ENCODE data around the gene NCKAP5. TPM values are rescaled to one million over a fixed set of nuclear protein-coding genes. Genes with fewer than 3 reads are reported as not detected.

NCKAP5 gene
- total and polyA plus RNA-seq, 2 donors (not counting 1 experiment from before 2014, with no cell fraction given) = not detected

- Histone ChIP-seq H3K9ac (ENCODE audit: low read length) (no peak overlapping the region), H3K4me2 (replicated peaks; ENCODE audit: low read depth, low read length, poor library complexity, severe bottlenecking) (no peak overlapping the region), H3K4me1 (ENCODE audit: control insufficient read depth in 2 of 2, insufficient read depth in 2 of 2, low read length in 2 of 2) (no peaks in the 10 kb centered on the region), H3K27ac (ENCODE audit: low read length in 2 of 2) (no peak overlapping the region), H3K36me3 (replicated peaks in 1 of 2; ENCODE audit: control extremely low read depth in 1 of 2, control insufficient read depth in 1 of 2, extremely low read depth in 1 of 2, insufficient read depth in 2 of 2, low read length in 1 of 2) (no peaks in the 10 kb centered on the region), H2AFZ (ENCODE audit: insufficient read depth, low read depth, low read length, poor library complexity, severe bottlenecking) (no peak overlapping the region), H4K20me1 (ENCODE audit: control insufficient read depth, insufficient read depth, low read length, poor library complexity, severe bottlenecking) (no peaks in the 10 kb centered on the region), H3K79me2 (ENCODE audit: control insufficient read depth, insufficient read depth, low read length) (no peaks in the 10 kb centered on the region), H3K9me3 (ENCODE audit: control extremely low read depth in 1 of 3, control insufficient read depth in 2 of 3, insufficient read depth in 1 of 3, low read length in 2 of 3) (peaks cover 0 to 14% (median 0%) of the 10 kb centered on the region in 3 donors), H3K4me3 (ENCODE audit: control extremely low read depth in 1 of 5, extremely low read depth in 1 of 5, insufficient read depth in 1 of 5, low read depth in 2 of 5, low read length in 4 of 5) (no peak overlapping the region), H3K27me3 (replicated peaks in 1 of 4; ENCODE audit: control extremely low read depth in 1 of 4, control insufficient read depth in 3 of 4, insufficient read depth in 4 of 4, low read length in 3 of 4) (no peaks in the 10 kb centered on the region)
- Mint-ChIP-seq H3K27me3 (no peaks in the 10 kb centered on the region), H3K4me3 (no peak overlapping the region), H3K27ac (no peak overlapping the region), H3K4me1 (no peaks in the 10 kb centered on the region), H3K9me3 (ENCODE audit: insufficient read depth) (no peaks in the 10 kb centered on the region)
- 80% methylated on average over 2 of the region's 2 CpGs for WGBS (ENCODE audit: insufficient coverage)
- POLR2A ChIA-PET = no interaction called here
- intact Hi-C loops (cut with micrococcal nuclease) = no loop called here
- DNase-seq (no peak), ATAC-seq (ENCODE audit: low read depth) (no peak)
- CTCF ChIA-PET = no interaction called here
- TF ChIP-seq CTCF (IDR thresholded peaks at IDR 0.05) = no peak
- no peak for TF ChIP-seq EZH2 (IDR thresholded peaks at IDR 0.05; ENCODE audit: borderline replicate concordance, insufficient read depth, low read depth, low read length, poor library complexity, severe bottlenecking)
These were observed 752.7 kb downstream of the NCKAP5 start for GRCh38 chr2:132815516-132815915.

GRCh38 chr2:132814651-132815050 is 753.6 kb downstream of the NCKAP5 start:
- Histone ChIP-seq H3K27me3 (replicated peaks in 1 of 4; ENCODE audit: control extremely low read depth in 1 of 4, control insufficient read depth in 3 of 4, insufficient read depth in 4 of 4, low read length in 3 of 4) (no peaks in the 10 kb centered on the region), H3K27ac (ENCODE audit: low read length in 2 of 2) (no peak overlapping the region), H3K4me1 (ENCODE audit: control insufficient read depth in 2 of 2, insufficient read depth in 2 of 2, low read length in 2 of 2) (no peaks in the 10 kb centered on the region), H3K9me3 (ENCODE audit: control extremely low read depth in 1 of 3, control insufficient read depth in 2 of 3, insufficient read depth in 1 of 3, low read length in 2 of 3) (peaks cover 0 to 14% (median 0%) of the 10 kb centered on the region in 3 donors), H3K36me3 (replicated peaks in 1 of 2; ENCODE audit: control extremely low read depth in 1 of 2, control insufficient read depth in 1 of 2, extremely low read depth in 1 of 2, insufficient read depth in 2 of 2, low read length in 1 of 2) (no peaks in the 10 kb centered on the region), H3K79me2 (ENCODE audit: control insufficient read depth, insufficient read depth, low read length) (no peaks in the 10 kb centered on the region), H3K4me3 (ENCODE audit: control extremely low read depth in 1 of 5, extremely low read depth in 1 of 5, insufficient read depth in 1 of 5, low read depth in 2 of 5, low read length in 4 of 5) (no peak overlapping the region), H3K4me2 (replicated peaks; ENCODE audit: low read depth, low read length, poor library complexity, severe bottlenecking) (no peak overlapping the region), H4K20me1 (ENCODE audit: control insufficient read depth, insufficient read depth, low read length, poor library complexity, severe bottlenecking) (no peaks in the 10 kb centered on the region), H3K9ac (ENCODE audit: low read length) (no peak overlapping the region), H2AFZ (ENCODE audit: insufficient read depth, low read depth, low read length, poor library complexity, severe bottlenecking) (no peak overlapping the region)
- TF ChIP-seq EZH2 (IDR thresholded peaks at IDR 0.05; ENCODE audit: borderline replicate concordance, insufficient read depth, low read depth, low read length, poor library complexity, severe bottlenecking) = no peak
- intact Hi-C loops (cut with micrococcal nuclease) = no loop called here
- no peaks in the 10 kb centered on the region for H3K27me3 Mint-ChIP-seq
- POLR2A ChIA-PET = no interaction called here
- H3K4me3 Mint-ChIP-seq = no peak overlapping the region
- DNase-seq = no peak
- H3K4me1 Mint-ChIP-seq = no peaks in the 10 kb centered on the region
- CTCF ChIA-PET = no interaction called here
- WGBS (ENCODE audit: insufficient coverage) = 86% methylated on average over 2 of the region's 3 CpGs
- H3K9me3 Mint-ChIP-seq (ENCODE audit: insufficient read depth) = no peaks in the 10 kb centered on the region
- H3K27ac Mint-ChIP-seq = no peak overlapping the region
- no peak for ATAC-seq (ENCODE audit: low read depth)
